HCT116 (cell line): ENCODE results near the gene XKR7. TPM values are rescaled to one million over a fixed set of nuclear protein-coding genes. Genes with fewer than 3 reads are reported as not detected.

Experiments
- ATAC-seq: fragments of 200-7000 bp; cut with Tn5 transposase; 2 replicates; pipeline ENCODE4 v1.9.1; 2020; ENCODE audit warnings: mild to moderate bottlenecking, moderate library complexity
- BruUV-seq: library from RNA; stranded (reverse); fragments of 400-500 nt; replicated peaks from 2 replicates; lab custom pipeline; 2021; lab: Mats Ljungman, UMichigan
- CTCF ChIA-PET: fragments of 300-600 bp; sonication (Branson Sonifier 250); formaldehyde crosslinking; loops from one replicate; lab custom pipeline; 2021; ENCODE audit warnings: antibody characterized with exemption; lab: Charles Lee
- POLR2A ChIA-PET: fragments of 300-600, 350-600 bp; sonication (Branson Sonifier 250); formaldehyde crosslinking; loops from one replicate; lab custom pipeline; 2021; ENCODE audit warnings: antibody characterized with exemption; lab: Charles Lee
- RAD21 ChIA-PET, 2 experiments: fragments of 300-600 bp; sonication (Branson Sonifier 250); formaldehyde crosslinking; loops; one replicate each; lab custom pipeline; 2023; ENCODE audit warnings: low total read pairs in 2 of 2; ENCODE audit not compliant: uncharacterized antibody in 2 of 2, unreplicated experiment in 2 of 2, low non-redundant PET in 1 of 2; lab: Charles Lee
- DNase-seq: peaks from one replicate; pipeline ENCODE4 v3.0.0-alpha.2; 2010; ENCODE audit warnings: low read depth, low spot score
- H2AFZ ChIP-seq: fragments of 200-600 bp; shearing (Covaris generic), sonication (generic); 2 replicates; pipeline ENCODE4 v1.6.1; 2017; ENCODE audit warnings: low read depth, mixed run types, mixed read lengths, antibody characterized with exemption, low read length; ENCODE audit not compliant: poor library complexity, severe bottlenecking
- H3K27ac ChIP-seq: 2 replicates; pipeline ENCODE4 v1.5.1; 2012; ENCODE audit warnings: low read depth, low read length
- H3K27me3 ChIP-seq: fragments of 200-600 bp; sonication (generic); 2 replicates; pipeline ENCODE4 v1.6.1; 2016; ENCODE audit warnings: mixed run types, low read length, mixed read lengths; ENCODE audit not compliant: insufficient read depth
- H3K36me3 ChIP-seq, 2 experiments: fragments of 200-500 bp in 1 of 2; fragments of 200-600 bp in 1 of 2; sonication (Bioruptor generic) in 1 of 2; sonication (generic) in 1 of 2; 2 replicates each; pipeline versions ENCODE4 v1.5.1 to v1.6.1; 2014 to 2016; ENCODE audit warnings: low read length in 2 of 2, inconsistent platforms in 1 of 2, mixed read lengths in 1 of 2, mixed run types in 1 of 2; ENCODE audit not compliant: insufficient read depth in 2 of 2, control insufficient read depth in 1 of 2
- H3K4me1 ChIP-seq, 2 experiments: fragments of 200-600 bp in 1 of 2; sonication (generic) in 1 of 2; 2 replicates each; pipeline versions ENCODE4 v1.5.1 to v1.6.1; 2012 to 2017; ENCODE audit warnings: low read length in 2 of 2, inconsistent platforms in 1 of 2, mild to moderate bottlenecking in 1 of 2, mixed read lengths in 1 of 2, mixed run types in 1 of 2, moderate library complexity in 1 of 2; ENCODE audit not compliant: insufficient read depth in 2 of 2, control insufficient read depth in 1 of 2
- H3K4me2 ChIP-seq: fragments of 200-600 bp; sonication (generic); 2 replicates; pipeline ENCODE4 v1.6.1; 2017; ENCODE audit warnings: mixed run types, low read length, mixed read lengths
- H3K4me3 ChIP-seq, 2 experiments: fragments of 200-600 bp in 1 of 2; sonication (generic) in 1 of 2; replicated peaks in 1 of 2; 2 replicates each; pipeline ENCODE4 v1.5.1; 2011 to 2016; ENCODE audit warnings: low read length in 2 of 2, control low read depth in 1 of 2, low read depth in 1 of 2, mild to moderate bottlenecking in 1 of 2, mixed read lengths in 1 of 2, mixed run types in 1 of 2
- H3K79me2 ChIP-seq: fragments of 200-600 bp; sonication (generic); 2 replicates; pipeline ENCODE4 v1.6.1; 2017; ENCODE audit warnings: mild to moderate bottlenecking, mixed run types, low read length, moderate library complexity, mixed read lengths; ENCODE audit not compliant: insufficient read depth
- H3K9ac ChIP-seq: fragments of 200-600 bp; sonication (generic); 2 replicates; pipeline ENCODE4 v1.6.1; 2016; ENCODE audit warnings: low read length, mixed read lengths
- H3K9me2 ChIP-seq: fragments of 200-600 bp; sonication (generic), shearing (Covaris generic); 2 replicates; pipeline ENCODE4 v1.6.1; 2017; ENCODE audit warnings: mixed run types, mild to moderate bottlenecking, moderate library complexity; ENCODE audit not compliant: insufficient read depth
- H3K9me3 ChIP-seq, 2 experiments: fragments of 200-500 bp in 1 of 2; fragments of 200-600 bp in 1 of 2; sonication (Bioruptor generic) in 1 of 2; sonication (generic) in 1 of 2; 2 replicates each; pipeline ENCODE4 v1.6.1; 2014 to 2017; ENCODE audit warnings: low read length in 2 of 2, mixed read lengths in 2 of 2, inconsistent platforms in 1 of 2, low read depth in 1 of 2, mild to moderate bottlenecking in 1 of 2, mixed run types in 1 of 2, moderate library complexity in 1 of 2; ENCODE audit not compliant: control insufficient read depth in 1 of 2, insufficient read depth in 1 of 2
- H4K20me1 ChIP-seq: fragments of 200-600 bp; sonication (generic), shearing (Covaris generic); 2 replicates; pipeline ENCODE4 v1.6.1; 2017; ENCODE audit warnings: mixed run types, mild to moderate bottlenecking, moderate library complexity; ENCODE audit not compliant: insufficient read depth
- YY1 ChIP-seq: IDR thresholded peaks from 2 replicates; pipeline ENCODE4 v1.6.1; 2011; ENCODE audit warnings: low read length, low read depth, moderate library complexity, mild to moderate bottlenecking; ENCODE audit not compliant: insufficient replicate concordance; ENCODE audit errors: extremely low read depth
- ZFX ChIP-seq: fragments of 450-650 bp; IDR thresholded peaks from 2 replicates; pipeline ENCODE4 v1.6.1; 2017
- ZNF274 ChIP-seq: fragments of 200-500 bp; sonication (Bioruptor generic); IDR thresholded peaks from 2 replicates; pipeline ENCODE4 v1.6.1; 2014; ENCODE audit warnings: mild to moderate bottlenecking, low read depth, low read length, inconsistent platforms
- intact Hi-C: fragments of 100-400 bp; cut with micrococcal nuclease; formaldehyde crosslinking; loops from 2 replicates; pipeline ENCODE4 v1.10.0; 2022
- total RNA-seq: library from RNA; stranded (reverse); gene quantifications from one replicate; pipeline ENCODE4 v1.2.1, GENCODE V29; 2021; ENCODE audit not compliant: unreplicated experiment
- TF ChIP-seq, protein P1 (sequence below), 3 experiments: fragments of 200-600 bp in 1 of 3; sonication (generic) in 1 of 3; IDR thresholded peaks in 2 of 3; conservative IDR thresholded peaks in 1 of 3; 2 replicates each; pipeline ENCODE4 v1.5.1; 2012 to 2017; ENCODE audit warnings: low read depth in 2 of 3, low read length in 2 of 3, antibody characterized with exemption in 1 of 3, borderline replicate concordance in 1 of 3, control low read depth in 1 of 3, mild to moderate bottlenecking in 1 of 3, mixed read lengths in 1 of 3, mixed run types in 1 of 3, moderate library complexity in 1 of 3; ENCODE audit not compliant: insufficient read depth in 1 of 3

XKR7 gene
- total RNA-seq, 1 experiment from 2014 or later, result not detected

DNA sequence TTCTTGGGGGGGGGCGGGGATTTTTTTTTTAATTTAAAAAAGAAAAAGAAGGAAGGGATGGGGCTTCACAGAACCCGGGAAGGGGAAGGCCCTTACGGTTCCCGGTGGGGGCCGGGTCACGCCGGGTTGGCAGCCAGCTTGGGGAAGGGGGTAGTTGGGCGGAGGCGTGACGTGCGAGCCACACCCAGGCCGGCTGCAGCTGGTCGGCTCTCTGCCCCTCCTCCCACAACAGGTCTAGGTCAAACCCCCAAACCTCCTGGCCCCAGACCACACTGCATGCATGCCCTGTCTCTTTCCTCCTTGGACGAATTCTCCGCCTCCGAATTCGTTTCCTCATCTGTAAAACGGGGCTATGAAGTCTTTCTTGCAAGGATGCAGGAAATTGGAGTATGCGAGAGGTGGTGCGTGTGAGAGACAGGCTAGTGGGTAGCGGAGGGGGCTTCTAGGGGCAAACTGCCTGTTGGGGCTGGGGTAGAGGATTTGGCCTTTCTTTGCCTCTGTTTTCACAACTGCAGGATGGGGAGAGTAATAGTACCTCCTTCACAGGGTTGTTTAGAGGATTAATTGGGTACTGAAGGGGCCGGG lies 84.9 kb downstream of the XKR7 start:
- intact Hi-C loops, result no loop called here
- no TSS peak for BruUV-seq
- no peak overlapping the region for H3K4me2 ChIP-seq
- no peaks in the 10 kb centered on the region for H3K4me1 ChIP-seq
- no peak overlapping the region for H3K9ac ChIP-seq
- no peaks in the 10 kb centered on the region for H3K79me2 ChIP-seq
- H3K9me3 ChIP-seq, result no peaks in the 10 kb centered on the region
- ChIA-PET CTCF (no interaction called here), POLR2A (no interaction called here), RAD21 (no interaction called here)
- TF ChIP-seq ZFX, result no peak
- TF ChIP-seq YY1, result no peak
- TF ChIP-seq, protein P1, sequence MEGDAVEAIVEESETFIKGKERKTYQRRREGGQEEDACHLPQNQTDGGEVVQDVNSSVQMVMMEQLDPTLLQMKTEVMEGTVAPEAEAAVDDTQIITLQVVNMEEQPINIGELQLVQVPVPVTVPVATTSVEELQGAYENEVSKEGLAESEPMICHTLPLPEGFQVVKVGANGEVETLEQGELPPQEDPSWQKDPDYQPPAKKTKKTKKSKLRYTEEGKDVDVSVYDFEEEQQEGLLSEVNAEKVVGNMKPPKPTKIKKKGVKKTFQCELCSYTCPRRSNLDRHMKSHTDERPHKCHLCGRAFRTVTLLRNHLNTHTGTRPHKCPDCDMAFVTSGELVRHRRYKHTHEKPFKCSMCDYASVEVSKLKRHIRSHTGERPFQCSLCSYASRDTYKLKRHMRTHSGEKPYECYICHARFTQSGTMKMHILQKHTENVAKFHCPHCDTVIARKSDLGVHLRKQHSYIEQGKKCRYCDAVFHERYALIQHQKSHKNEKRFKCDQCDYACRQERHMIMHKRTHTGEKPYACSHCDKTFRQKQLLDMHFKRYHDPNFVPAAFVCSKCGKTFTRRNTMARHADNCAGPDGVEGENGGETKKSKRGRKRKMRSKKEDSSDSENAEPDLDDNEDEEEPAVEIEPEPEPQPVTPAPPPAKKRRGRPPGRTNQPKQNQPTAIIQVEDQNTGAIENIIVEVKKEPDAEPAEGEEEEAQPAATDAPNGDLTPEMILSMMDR (IDR thresholded peaks at IDR 0.05 in 2 of 3, conservative IDR thresholded peaks at IDR 0.05 in 1 of 3; ENCODE audit: borderline replicate concordance in 1 of 3, insufficient read depth in 1 of 3, low read depth in 2 of 3, low read length in 2 of 3), result no peak
- TF ChIP-seq ZNF274, result no peak
- no peaks in the 10 kb centered on the region for H3K9me2 ChIP-seq
- no peak overlapping the region for H3K4me3 ChIP-seq
- ATAC-seq (no peak), DNase-seq (no peak)
- H3K36me3 ChIP-seq, result no peaks in the 10 kb centered on the region
- peaks cover 6% of the 10 kb centered on the region; the same call in 1 of the 2 replicates for H3K27me3 ChIP-seq
- no peak overlapping the region for H2AFZ ChIP-seq
- H4K20me1 ChIP-seq, result no peaks in the 10 kb centered on the region
- H3K27ac ChIP-seq, result no peak overlapping the region

Other genes starting within 250 kb of the XKR7 start
- gene BCL2L1, start 245.3 kb upstream of the XKR7 start, total RNA-seq, result 226 TPM
- 163 TPM for gene TPX2, start 228.9 kb upstream of the XKR7 start, total RNA-seq
- 0.34 TPM for gene MYLK2, start 148.8 kb upstream of the XKR7 start, total RNA-seq
- gene FOXS1, start 122.5 kb upstream of the XKR7 start, total RNA-seq, result not detected
- not detected for gene DUSP15, start 97.6 kb upstream of the XKR7 start, total RNA-seq
- gene TTLL9, start 97.5 kb upstream of the XKR7 start, total RNA-seq, result not detected
- 18.7 TPM for gene PDRG1, start 16.1 kb upstream of the XKR7 start, total RNA-seq
- gene CCM2L, start 42.3 kb downstream of the XKR7 start, total RNA-seq, result 1.4 TPM
- 0.17 TPM for gene HCK, start 84.1 kb downstream of the XKR7 start, total RNA-seq
- 51.2 TPM for gene TM9SF4, start 141.6 kb downstream of the XKR7 start, total RNA-seq
- gene PLAGL2, start 239.6 kb downstream of the XKR7 start, total RNA-seq, result 18.3 TPM
- 34.5 TPM for gene POFUT1, start 239.7 kb downstream of the XKR7 start, total RNA-seq